ENCODE measurements around the gene INPP4B. TPM values are rescaled to one million over a fixed set of nuclear protein-coding genes. Genes with fewer than 3 reads are reported as not detected.

Gene INPP4B
- total RNA-seq, 1 donor from 2014 or later, result 10.9 TPM

- no peaks in the 10 kb centered on the region for H3K27me3 ChIP-seq (ENCODE audit: control insufficient read depth, insufficient read depth, low read length)
- no peak overlapping the region for H3K4me3 ChIP-seq (ENCODE audit: low read depth, low read length)
- TF ChIP-seq CTCF (IDR thresholded peaks at IDR 0.05; ENCODE audit: insufficient read depth, low read length, poor library complexity, severe bottlenecking), result no peak
- no peak for DNase-seq (ENCODE audit: low read depth)
- no peaks in the 10 kb centered on the region for H3K36me3 ChIP-seq (ENCODE audit: control insufficient read depth, insufficient read depth, low read length)
Observed at GRCh38 chr4:142435599-142436235, 410.4 kb downstream of the INPP4B start.

- no peak for TF ChIP-seq CTCF (IDR thresholded peaks at IDR 0.05; ENCODE audit: insufficient read depth, low read length, poor library complexity, severe bottlenecking)
- Histone ChIP-seq H3K27me3 (ENCODE audit: control insufficient read depth, insufficient read depth, low read length) (no peaks in the 10 kb centered on the region), H3K4me3 (ENCODE audit: low read depth, low read length) (no peak overlapping the region), H3K36me3 (ENCODE audit: control insufficient read depth, insufficient read depth, low read length) (no peaks in the 10 kb centered on the region)
- no peak for DNase-seq (ENCODE audit: low read depth)
Observed at GRCh38 chr4:142434519-142435224, 411.4 kb downstream of the INPP4B start.

- Histone ChIP-seq H3K27me3 (ENCODE audit: control insufficient read depth, insufficient read depth, low read length) (no peaks in the 10 kb centered on the region), H3K4me3 (ENCODE audit: low read depth, low read length) (no peak overlapping the region), H3K36me3 (ENCODE audit: control insufficient read depth, insufficient read depth, low read length) (no peaks in the 10 kb centered on the region)
- no peak for DNase-seq (ENCODE audit: low read depth)
- no peak for TF ChIP-seq CTCF (IDR thresholded peaks at IDR 0.05; ENCODE audit: insufficient read depth, low read length, poor library complexity, severe bottlenecking)
Observed at GRCh38 chr4:142428715-142429114, 417.4 kb downstream of the INPP4B start.

- DNase-seq (ENCODE audit: low read depth), result no peak
- TF ChIP-seq CTCF (IDR thresholded peaks at IDR 0.05; ENCODE audit: insufficient read depth, low read length, poor library complexity, severe bottlenecking), result no peak
- no peak overlapping the region for H3K4me3 ChIP-seq (ENCODE audit: low read depth, low read length)
- no peaks in the 10 kb centered on the region for H3K27me3 ChIP-seq (ENCODE audit: control insufficient read depth, insufficient read depth, low read length)
- H3K36me3 ChIP-seq (ENCODE audit: control insufficient read depth, insufficient read depth, low read length), result no peaks in the 10 kb centered on the region
Observed at GRCh38 chr4:142427456-142427855, 418.6 kb downstream of the INPP4B start.

GRCh38 chr4:142423861-142424260 is 422.2 kb downstream of the INPP4B start:
- Histone ChIP-seq H3K27me3 (ENCODE audit: control insufficient read depth, insufficient read depth, low read length) (no peaks in the 10 kb centered on the region), H3K4me3 (ENCODE audit: low read depth, low read length) (no peak overlapping the region), H3K36me3 (ENCODE audit: control insufficient read depth, insufficient read depth, low read length) (no peaks in the 10 kb centered on the region)
- no peak for TF ChIP-seq CTCF (IDR thresholded peaks at IDR 0.05; ENCODE audit: insufficient read depth, low read length, poor library complexity, severe bottlenecking)
- DNase-seq (ENCODE audit: low read depth), result no peak
